Measurements from ENCODE around the gene PCCA. TPM values are rescaled to one million over a fixed set of nuclear protein-coding genes. Genes with fewer than 3 reads are reported as not detected.

PCCA gene
- total RNA-seq, 1 experiment from 2014 or later: 8.9 TPM

DNA sequence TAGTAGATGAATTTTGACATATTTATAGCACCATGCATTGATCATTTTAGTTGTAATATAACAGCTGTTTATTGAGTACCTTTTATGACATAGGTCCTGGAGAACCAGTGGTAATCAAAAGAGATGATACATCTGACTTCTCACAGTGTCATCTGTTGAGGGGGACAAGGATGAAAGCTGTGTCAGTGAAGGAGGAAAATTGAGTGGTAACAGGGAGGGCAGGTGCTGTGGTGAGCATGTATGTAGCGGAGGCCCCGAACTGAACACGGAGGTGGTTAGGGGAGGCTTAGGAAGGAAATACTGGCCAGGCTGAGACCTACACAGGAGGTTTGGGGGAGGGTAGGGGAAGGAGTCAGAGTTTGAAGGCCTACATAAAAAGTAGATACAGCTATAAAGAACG is 300.0 kb downstream of the PCCA start:
- intact Hi-C loops (cut with micrococcal nuclease; ENCODE audit: unreplicated experiment): no loop called here
- no peaks in the 10 kb centered on the region for H3K36me3 Mint-ChIP-seq (ENCODE audit: insufficient read depth, unreplicated experiment)
- no peak overlapping the region for H3K4me3 Mint-ChIP-seq (ENCODE audit: low read depth, unreplicated experiment)
- CTCF ChIA-PET: no interaction called here
- no peak for DNase-seq
- no peaks in the 10 kb centered on the region for H3K27me3 Mint-ChIP-seq (ENCODE audit: unreplicated experiment)
- H3K27ac Mint-ChIP-seq (ENCODE audit: unreplicated experiment): no peak overlapping the region
- no peaks in the 10 kb centered on the region for H3K4me1 Mint-ChIP-seq (ENCODE audit: low read depth, unreplicated experiment)
- H3K9me3 Mint-ChIP-seq (ENCODE audit: low read depth, unreplicated experiment): no peaks in the 10 kb centered on the region
- TF ChIP-seq, protein P1, sequence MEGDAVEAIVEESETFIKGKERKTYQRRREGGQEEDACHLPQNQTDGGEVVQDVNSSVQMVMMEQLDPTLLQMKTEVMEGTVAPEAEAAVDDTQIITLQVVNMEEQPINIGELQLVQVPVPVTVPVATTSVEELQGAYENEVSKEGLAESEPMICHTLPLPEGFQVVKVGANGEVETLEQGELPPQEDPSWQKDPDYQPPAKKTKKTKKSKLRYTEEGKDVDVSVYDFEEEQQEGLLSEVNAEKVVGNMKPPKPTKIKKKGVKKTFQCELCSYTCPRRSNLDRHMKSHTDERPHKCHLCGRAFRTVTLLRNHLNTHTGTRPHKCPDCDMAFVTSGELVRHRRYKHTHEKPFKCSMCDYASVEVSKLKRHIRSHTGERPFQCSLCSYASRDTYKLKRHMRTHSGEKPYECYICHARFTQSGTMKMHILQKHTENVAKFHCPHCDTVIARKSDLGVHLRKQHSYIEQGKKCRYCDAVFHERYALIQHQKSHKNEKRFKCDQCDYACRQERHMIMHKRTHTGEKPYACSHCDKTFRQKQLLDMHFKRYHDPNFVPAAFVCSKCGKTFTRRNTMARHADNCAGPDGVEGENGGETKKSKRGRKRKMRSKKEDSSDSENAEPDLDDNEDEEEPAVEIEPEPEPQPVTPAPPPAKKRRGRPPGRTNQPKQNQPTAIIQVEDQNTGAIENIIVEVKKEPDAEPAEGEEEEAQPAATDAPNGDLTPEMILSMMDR (IDR thresholded peaks at IDR 0.05; ENCODE audit: unreplicated experiment): no peak
- BruUV-seq (replicated peaks): no TSS peak

DNA sequence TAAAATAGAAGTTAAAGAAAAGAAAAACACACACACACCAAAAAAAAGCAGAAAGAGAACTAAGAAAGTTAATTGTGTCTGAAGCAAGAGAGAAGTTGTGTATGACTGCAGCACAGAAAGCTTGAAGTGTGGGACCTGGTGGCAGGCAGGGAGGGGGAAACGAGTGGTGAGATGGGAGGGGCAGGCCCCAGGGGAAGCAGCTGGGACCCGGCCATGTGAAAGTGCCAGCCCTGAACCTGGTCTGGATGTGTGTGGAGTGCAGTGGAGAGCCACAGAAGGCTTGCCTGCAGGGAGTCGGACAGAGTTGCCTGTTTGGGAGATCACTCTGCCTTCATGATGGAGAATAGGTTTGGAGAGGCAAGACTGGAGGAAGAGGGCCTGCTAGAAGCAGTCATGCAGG is 300.7 kb downstream of the PCCA start:
- no peak for DNase-seq
- Mint-ChIP-seq H3K4me3 (ENCODE audit: low read depth, unreplicated experiment) (no peak overlapping the region), H3K36me3 (ENCODE audit: insufficient read depth, unreplicated experiment) (no peaks in the 10 kb centered on the region), H3K27ac (ENCODE audit: unreplicated experiment) (no peak overlapping the region), H3K27me3 (ENCODE audit: unreplicated experiment) (no peaks in the 10 kb centered on the region), H3K9me3 (ENCODE audit: low read depth, unreplicated experiment) (no peaks in the 10 kb centered on the region), H3K4me1 (ENCODE audit: low read depth, unreplicated experiment) (no peaks in the 10 kb centered on the region)
- intact Hi-C loops (cut with micrococcal nuclease; ENCODE audit: unreplicated experiment): loop anchor here (10.0 kb wide), 1 partner anchor 55 kb away; no protein-coding TSS in a partner anchor
- TF ChIP-seq, protein P1 (IDR thresholded peaks at IDR 0.05; ENCODE audit: unreplicated experiment): no peak
- CTCF ChIA-PET: no interaction called here
- no TSS peak for BruUV-seq (replicated peaks)

DNA sequence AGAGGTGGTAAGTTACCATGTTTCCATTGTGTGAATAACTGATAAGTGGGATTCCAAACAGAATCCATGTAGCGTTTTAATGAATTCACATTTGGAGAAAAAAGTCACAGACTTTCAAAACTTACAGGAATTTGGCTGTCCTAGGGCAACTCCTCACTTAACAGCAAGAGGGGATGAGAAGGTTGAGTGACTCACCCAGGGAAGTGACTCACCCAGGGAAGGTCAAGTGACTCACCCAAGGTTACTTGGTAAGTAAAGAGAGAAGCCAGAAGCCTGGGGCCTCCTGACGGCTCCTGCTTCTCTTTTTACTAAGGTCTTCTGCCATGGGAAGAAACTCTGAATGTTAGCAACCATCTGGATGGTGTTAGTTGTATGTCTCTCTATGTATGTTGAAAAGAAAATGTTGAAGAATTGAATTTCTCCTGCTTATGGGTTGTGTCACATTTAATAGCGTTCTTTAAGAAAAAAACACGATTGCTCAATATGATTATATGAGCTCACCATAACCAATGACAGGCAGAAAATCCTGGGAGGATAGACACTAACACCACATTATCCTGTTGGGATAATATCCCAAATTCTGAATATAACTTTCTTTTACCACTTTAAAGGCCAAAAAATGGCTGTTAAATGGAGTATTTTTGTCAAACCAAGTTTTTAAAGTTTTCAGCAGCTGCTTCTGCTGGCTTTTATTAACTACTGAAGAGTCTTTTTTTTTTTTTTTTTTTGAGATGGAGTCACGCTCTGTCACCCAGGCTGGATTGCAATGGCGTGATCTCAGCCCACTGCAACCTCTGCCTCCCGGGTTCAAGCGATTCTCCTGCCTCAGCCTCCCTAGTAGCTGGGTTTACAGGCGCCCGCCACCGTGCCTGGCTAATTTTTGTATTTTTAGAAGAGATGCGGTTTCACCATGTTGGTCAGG is 304.1 kb downstream of the PCCA start:
- Mint-ChIP-seq H3K4me1 (ENCODE audit: low read depth, unreplicated experiment) (no peaks in the 10 kb centered on the region), H3K27ac (ENCODE audit: unreplicated experiment) (no peak overlapping the region), H3K9me3 (ENCODE audit: low read depth, unreplicated experiment) (no peaks in the 10 kb centered on the region), H3K4me3 (ENCODE audit: low read depth, unreplicated experiment) (no peak overlapping the region), H3K36me3 (ENCODE audit: insufficient read depth, unreplicated experiment) (no peaks in the 10 kb centered on the region), H3K27me3 (ENCODE audit: unreplicated experiment) (no peaks in the 10 kb centered on the region)
- intact Hi-C loops (cut with micrococcal nuclease; ENCODE audit: unreplicated experiment): loop anchor here (10.0 kb wide), 1 partner anchor 52 kb away; no protein-coding TSS in a partner anchor
- TF ChIP-seq, protein P1 (IDR thresholded peaks at IDR 0.05; ENCODE audit: unreplicated experiment): no peak
- BruUV-seq (replicated peaks): no TSS peak
- CTCF ChIA-PET: no interaction called here
- DNase-seq: peak; percentile 67

- TF ChIP-seq, protein P1 (IDR thresholded peaks at IDR 0.05; ENCODE audit: unreplicated experiment): no peak
- CTCF ChIA-PET: no interaction called here
- no peak for DNase-seq
- Mint-ChIP-seq H3K9me3 (ENCODE audit: low read depth, unreplicated experiment) (no peaks in the 10 kb centered on the region), H3K36me3 (ENCODE audit: insufficient read depth, unreplicated experiment) (no peaks in the 10 kb centered on the region), H3K27me3 (ENCODE audit: unreplicated experiment) (no peaks in the 10 kb centered on the region), H3K27ac (ENCODE audit: unreplicated experiment) (no peak overlapping the region), H3K4me3 (ENCODE audit: low read depth, unreplicated experiment) (no peak overlapping the region), H3K4me1 (ENCODE audit: low read depth, unreplicated experiment) (no peaks in the 10 kb centered on the region)
- BruUV-seq (replicated peaks): no TSS peak
- intact Hi-C loops (cut with micrococcal nuclease; ENCODE audit: unreplicated experiment): loop anchor here (10.0 kb wide), 1 partner anchor 51 kb away; no protein-coding TSS in a partner anchor
Measured at GRCh38 chr13:100394005-100394695, 305.3 kb downstream of the PCCA start.
